ENCODE data around the gene TTC34.

GRCh38 chr1:2787163-2787911, 14.2 kb downstream of the TTC34 start:
- TF ChIP-seq BHLHE40 (IDR thresholded peaks at IDR 0.05; ENCODE audit: borderline replicate concordance) (no peak), ARNT (IDR thresholded peaks at IDR 0.05) (no peak), SP1 (IDR thresholded peaks at IDR 0.05) (no peak), FOXM1 (IDR thresholded peaks at IDR 0.05; ENCODE audit: borderline replicate concordance) (no peak), CTBP1 (IDR thresholded peaks at IDR 0.05; ENCODE audit: borderline replicate concordance) (no peak), SUZ12 (IDR thresholded peaks at IDR 0.05) (no peak), NFRKB (IDR thresholded peaks at IDR 0.05) (no peak)

Data from HEK293T (cell line).